ENCODE results near the gene DNMT3A. TPM values are rescaled to one million over a fixed set of nuclear protein-coding genes. Genes with fewer than 3 reads are reported as not detected.
A peak's percentile ranks its signal among the peaks of the same experiment; 100 is the strongest.

DNMT3A gene
- total RNA-seq, 2 donors from 2014 or later, result 55.2 to 64.6 TPM

DNA sequence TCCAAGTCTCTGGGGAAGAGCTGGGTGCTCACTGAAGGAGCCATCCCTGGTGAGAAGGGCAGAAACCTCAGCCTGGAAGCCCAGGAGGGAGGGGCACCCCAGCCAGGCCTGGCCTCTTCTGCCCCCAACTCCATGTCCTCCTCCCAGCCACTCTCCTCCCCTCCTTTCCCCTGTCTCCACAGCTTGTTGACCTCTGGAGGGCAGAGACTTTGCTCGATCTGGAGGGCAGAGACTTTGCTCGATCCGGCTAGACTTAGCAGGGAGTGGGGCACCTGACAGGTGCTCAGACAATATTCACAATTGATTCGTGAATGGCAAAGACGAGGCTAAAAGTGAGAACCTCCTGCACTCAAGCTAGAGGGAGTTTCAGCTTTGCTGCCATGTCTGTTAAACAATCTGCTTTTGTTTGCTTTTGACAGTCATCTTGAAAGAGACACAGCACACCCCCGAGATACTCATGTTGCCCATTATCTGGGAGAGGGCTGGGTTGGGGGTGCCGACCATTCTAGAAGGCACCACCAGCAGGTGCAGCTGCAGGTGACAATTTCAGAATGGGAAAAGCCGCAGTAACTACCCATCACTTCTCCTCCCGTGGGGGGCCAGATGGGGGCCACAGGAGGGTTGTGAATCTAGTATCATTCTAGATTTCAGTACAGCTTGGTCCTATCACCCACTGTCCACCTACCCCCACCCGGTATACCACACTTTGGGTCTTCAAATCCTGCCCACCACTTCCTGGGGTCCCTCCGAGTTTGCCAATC, 54.8 kb downstream of the DNMT3A start:
- peak overlapping the region; percentile 74 for H3K4me3 Mint-ChIP-seq
- peak; percentile 17 for ATAC-seq (replicated peaks)
- H3K27me3 Mint-ChIP-seq, result no peaks in the 10 kb centered on the region
- peaks cover 48% of the 10 kb centered on the region for H3K36me3 Mint-ChIP-seq (ENCODE audit: low read depth)
- no peaks in the 10 kb centered on the region for H3K9me3 Mint-ChIP-seq
- H3K4me1 Mint-ChIP-seq, result peaks cover 15% of the 10 kb centered on the region
- H3K27ac Mint-ChIP-seq, result peak overlapping the region; percentile 95

DNA sequence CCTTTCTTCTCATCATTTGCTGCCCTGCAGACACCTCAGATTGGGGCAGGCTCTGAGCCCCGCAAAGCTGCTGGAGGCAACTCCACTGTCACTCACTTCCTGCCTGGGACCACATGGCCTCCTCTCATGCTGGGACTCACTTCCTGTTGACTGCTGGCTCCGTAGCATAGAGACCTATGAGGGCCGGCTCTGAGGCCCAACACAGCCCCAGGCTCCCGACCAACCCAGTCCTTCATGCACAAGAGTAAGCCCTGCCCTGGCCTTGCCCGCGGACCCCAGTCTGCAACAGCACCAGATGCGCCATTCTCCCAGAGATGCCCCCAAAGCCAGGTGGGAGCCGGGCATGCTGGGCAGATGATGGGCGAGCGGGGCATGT, 55.7 kb downstream of the DNMT3A start:
- H3K4me3 Mint-ChIP-seq, result peak overlapping the region; percentile 74
- no peaks in the 10 kb centered on the region for H3K27me3 Mint-ChIP-seq
- H3K27ac Mint-ChIP-seq, result peak overlapping the region; percentile 95
- peaks cover 15% of the 10 kb centered on the region for H3K4me1 Mint-ChIP-seq
- H3K36me3 Mint-ChIP-seq (ENCODE audit: low read depth), result peaks cover 57% of the 10 kb centered on the region
- no peaks in the 10 kb centered on the region for H3K9me3 Mint-ChIP-seq
- peak; percentile 99 for ATAC-seq (replicated peaks)

DNA sequence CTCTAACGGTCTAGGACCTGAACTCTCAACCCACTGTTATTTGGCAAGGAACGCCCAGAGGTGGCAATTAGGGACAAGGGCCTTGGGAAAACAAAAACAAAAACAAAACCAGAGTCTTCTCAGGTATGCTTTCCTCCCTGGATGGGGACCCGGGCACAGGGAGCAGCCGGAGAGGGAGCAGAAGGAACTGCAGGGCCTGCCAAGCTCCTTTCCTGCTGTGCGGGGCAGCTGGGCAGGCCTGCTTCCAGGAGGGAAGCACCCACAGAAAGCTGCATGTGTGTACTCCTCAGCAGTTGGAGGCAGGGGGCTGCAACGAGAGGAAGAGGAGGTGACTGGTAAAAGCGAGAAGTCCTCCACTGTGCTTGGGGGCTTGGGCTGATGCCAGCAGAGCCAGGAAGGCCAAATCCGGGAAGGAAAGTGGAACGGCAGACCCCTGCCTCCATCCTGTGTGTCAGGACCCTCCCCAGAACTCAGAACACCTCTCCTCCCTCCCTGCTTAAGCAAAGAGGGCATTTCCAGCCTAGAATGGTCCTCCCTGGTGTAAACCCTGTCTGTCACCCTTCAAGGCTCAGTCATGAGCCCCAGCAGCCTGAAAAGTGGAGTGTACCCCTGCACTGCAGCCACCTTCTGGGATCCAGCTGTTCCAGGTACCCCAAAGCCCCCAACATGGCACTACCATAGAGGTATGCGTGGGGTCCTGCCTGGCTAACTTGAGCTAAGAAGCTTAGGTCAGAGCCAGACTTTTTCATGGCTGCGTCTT, 56.3 kb downstream of the DNMT3A start:
- peaks cover 61% of the 10 kb centered on the region for H3K36me3 Mint-ChIP-seq (ENCODE audit: low read depth)
- ATAC-seq (replicated peaks), result no peak
- peaks cover 18% of the 10 kb centered on the region for H3K4me1 Mint-ChIP-seq
- peak overlapping the region; percentile 95 for H3K27ac Mint-ChIP-seq
- no peaks in the 10 kb centered on the region for H3K9me3 Mint-ChIP-seq
- H3K4me3 Mint-ChIP-seq, result peak overlapping the region; percentile 74
- no peaks in the 10 kb centered on the region for H3K27me3 Mint-ChIP-seq

DNA sequence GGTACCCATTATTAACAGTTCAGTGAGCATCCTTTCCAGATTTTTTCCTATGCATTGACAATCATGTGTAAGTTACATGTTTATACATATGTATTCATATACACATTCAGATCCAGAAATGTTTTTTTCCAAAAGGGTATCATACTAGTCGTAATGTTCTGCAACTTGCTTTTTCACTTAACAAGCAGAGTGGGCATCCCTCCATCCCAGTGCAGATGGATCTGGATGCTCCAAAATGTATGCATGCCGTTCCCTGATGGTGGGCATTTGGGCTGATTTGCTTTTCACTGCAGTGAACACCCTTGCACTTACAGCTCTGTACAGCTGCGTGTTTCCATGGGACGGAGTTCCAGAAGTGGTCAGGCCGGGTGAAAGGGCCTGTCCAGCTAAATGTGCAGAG, 57.0 kb downstream of the DNMT3A start:
- H3K4me3 Mint-ChIP-seq, result no peak overlapping the region
- no peak for ATAC-seq (replicated peaks)
- H3K27ac Mint-ChIP-seq, result no peak overlapping the region
- H3K4me1 Mint-ChIP-seq, result peaks cover 24% of the 10 kb centered on the region
- H3K9me3 Mint-ChIP-seq, result no peaks in the 10 kb centered on the region
- H3K36me3 Mint-ChIP-seq (ENCODE audit: low read depth), result peaks cover 62% of the 10 kb centered on the region
- H3K27me3 Mint-ChIP-seq, result no peaks in the 10 kb centered on the region

DNA sequence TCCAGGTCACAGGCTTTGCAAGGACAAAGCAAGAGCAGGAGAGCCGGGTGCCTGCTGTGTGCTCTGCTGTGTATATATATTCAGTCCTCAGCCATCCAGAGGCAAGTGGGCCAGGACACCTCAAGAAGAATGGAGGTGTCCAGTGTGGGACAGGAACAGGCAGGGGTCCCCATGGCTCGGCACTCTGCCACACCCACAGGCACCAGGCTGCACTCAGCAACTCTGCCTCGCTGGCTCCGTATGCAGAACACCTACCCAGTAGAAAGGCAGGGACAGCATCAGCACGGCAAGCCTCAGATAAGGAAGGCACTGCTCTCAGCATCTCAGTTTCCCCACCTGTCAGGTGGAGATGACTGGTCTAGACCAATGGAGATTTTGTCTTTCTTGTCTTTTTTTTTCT, 57.8 kb downstream of the DNMT3A start:
- Mint-ChIP-seq H3K4me3 (no peak overlapping the region), H3K36me3 (ENCODE audit: low read depth) (peaks cover 70% of the 10 kb centered on the region), H3K4me1 (peaks cover 24% of the 10 kb centered on the region), H3K9me3 (no peaks in the 10 kb centered on the region), H3K27ac (no peak overlapping the region), H3K27me3 (no peaks in the 10 kb centered on the region)
- no peak for ATAC-seq (replicated peaks)

DNA sequence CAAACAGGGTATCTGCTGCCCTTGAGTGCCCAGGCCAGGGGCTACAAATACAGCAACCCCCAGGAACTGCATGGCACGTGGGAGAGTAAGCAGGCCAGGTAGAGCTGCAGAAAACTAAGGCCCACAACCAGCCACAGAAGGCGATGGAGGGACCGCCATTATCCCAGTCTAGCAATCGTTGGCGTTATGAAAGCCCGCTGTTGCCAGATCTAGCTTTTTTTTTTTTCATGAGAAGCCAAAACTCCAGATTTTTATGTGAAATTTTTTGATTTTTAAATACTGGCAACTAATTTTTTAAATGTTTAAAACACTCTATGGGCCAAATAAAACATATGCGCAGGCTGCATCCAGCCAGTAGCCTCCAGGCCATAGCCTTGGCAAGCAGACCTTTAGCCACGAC, 59.8 kb downstream of the DNMT3A start:
- H3K4me1 Mint-ChIP-seq, result peaks cover 28% of the 10 kb centered on the region
- no peaks in the 10 kb centered on the region for H3K27me3 Mint-ChIP-seq
- H3K27ac Mint-ChIP-seq, result no peak overlapping the region
- no peak overlapping the region for H3K4me3 Mint-ChIP-seq
- ATAC-seq (replicated peaks), result no peak
- H3K9me3 Mint-ChIP-seq, result no peaks in the 10 kb centered on the region
- H3K36me3 Mint-ChIP-seq (ENCODE audit: low read depth), result peaks cover 70% of the 10 kb centered on the region

DNA sequence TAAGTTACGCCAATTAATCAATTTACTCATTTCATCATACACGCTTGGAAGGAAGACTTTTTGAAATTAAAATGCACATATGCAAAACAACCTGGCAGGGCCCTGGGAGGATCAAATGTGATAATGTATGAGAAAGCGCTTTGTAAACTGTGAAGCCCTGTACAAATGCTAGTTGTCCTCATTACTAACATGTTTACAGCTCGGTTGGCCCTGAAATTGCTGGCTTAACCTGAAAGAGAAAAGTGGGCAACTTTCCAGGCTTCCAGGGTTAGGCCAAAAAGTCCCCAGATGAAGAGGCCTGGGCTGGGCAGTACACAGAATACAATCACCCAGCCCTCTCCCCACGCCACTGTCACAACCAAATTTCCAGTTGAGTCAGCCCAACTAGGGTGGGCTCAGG, 60.2 kb downstream of the DNMT3A start:
- no peaks in the 10 kb centered on the region for H3K27me3 Mint-ChIP-seq
- H3K4me1 Mint-ChIP-seq, result peaks cover 25% of the 10 kb centered on the region
- H3K9me3 Mint-ChIP-seq, result no peaks in the 10 kb centered on the region
- H3K27ac Mint-ChIP-seq, result no peak overlapping the region
- H3K36me3 Mint-ChIP-seq (ENCODE audit: low read depth), result peaks cover 70% of the 10 kb centered on the region
- no peak overlapping the region for H3K4me3 Mint-ChIP-seq
- ATAC-seq (replicated peaks), result no peak

DNA sequence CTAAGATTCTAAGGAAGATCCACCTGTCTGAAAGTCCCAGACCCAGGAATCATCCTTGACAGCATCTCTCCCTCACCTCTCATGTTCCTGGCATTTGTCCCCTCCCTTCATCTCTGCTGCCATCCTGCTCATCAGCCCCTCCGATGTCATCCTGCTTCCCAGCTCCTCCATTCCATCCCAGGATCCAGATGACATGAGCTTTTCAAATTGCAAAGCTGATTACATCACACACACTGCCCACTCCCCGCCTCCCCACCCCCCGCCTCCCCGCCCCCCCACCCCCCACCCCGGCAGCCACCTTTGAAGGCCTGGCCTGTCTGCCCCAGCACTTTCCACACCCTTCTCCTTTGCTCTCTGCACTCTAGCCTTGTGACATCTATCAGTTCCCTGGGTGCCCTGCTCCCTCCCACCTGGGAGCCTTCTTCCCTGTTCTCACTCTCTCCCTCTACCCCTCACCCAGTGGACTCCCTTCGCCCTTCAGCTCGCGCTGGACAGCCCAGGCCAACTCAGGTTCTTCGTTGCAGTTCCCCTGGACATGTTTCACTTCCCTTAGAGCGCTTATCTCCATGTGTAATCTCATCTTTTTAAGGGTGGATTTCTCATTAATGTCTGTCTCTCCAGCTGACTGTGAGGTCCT, 61.6 kb downstream of the DNMT3A start:
- Mint-ChIP-seq H3K4me1 (peaks cover 30% of the 10 kb centered on the region), H3K27me3 (no peaks in the 10 kb centered on the region), H3K9me3 (no peaks in the 10 kb centered on the region), H3K4me3 (no peak overlapping the region), H3K36me3 (ENCODE audit: low read depth) (peaks cover 64% of the 10 kb centered on the region), H3K27ac (peak overlapping the region; percentile 29)
- no peak for ATAC-seq (replicated peaks)

DNA sequence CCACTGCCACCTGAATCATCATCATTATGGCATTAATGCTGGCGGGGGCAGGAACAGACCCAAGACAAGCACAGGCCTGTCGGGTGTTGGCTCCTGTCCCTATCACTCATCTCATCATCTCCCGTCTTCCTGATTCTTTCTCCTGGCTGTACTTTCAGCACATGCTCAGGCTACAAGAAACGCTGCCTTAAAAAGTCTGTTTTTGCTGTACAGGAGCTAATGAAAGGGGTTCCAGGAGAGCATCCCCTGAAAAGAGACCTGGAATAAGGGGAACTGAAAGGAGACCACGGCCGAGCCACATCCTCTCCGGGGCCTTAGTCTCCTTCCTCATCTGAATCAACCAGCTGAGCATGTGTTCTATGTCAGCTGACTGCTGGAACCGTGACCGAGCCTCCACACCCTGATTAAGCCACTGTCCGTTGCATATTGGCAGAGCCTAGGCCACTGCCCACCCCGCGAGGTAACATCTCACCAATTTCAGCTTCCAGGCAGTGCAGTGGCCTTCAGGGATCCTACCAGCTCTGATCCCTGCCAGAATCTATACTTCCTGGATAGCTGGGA, 62.6 kb downstream of the DNMT3A start:
- Mint-ChIP-seq H3K4me3 (peak overlapping the region; percentile 74), H3K9me3 (no peaks in the 10 kb centered on the region), H3K27ac (peak overlapping the region; percentile 83), H3K4me1 (peaks cover 30% of the 10 kb centered on the region), H3K36me3 (ENCODE audit: low read depth) (peaks cover 63% of the 10 kb centered on the region), H3K27me3 (no peaks in the 10 kb centered on the region)
- no peak for ATAC-seq (replicated peaks)

DNA sequence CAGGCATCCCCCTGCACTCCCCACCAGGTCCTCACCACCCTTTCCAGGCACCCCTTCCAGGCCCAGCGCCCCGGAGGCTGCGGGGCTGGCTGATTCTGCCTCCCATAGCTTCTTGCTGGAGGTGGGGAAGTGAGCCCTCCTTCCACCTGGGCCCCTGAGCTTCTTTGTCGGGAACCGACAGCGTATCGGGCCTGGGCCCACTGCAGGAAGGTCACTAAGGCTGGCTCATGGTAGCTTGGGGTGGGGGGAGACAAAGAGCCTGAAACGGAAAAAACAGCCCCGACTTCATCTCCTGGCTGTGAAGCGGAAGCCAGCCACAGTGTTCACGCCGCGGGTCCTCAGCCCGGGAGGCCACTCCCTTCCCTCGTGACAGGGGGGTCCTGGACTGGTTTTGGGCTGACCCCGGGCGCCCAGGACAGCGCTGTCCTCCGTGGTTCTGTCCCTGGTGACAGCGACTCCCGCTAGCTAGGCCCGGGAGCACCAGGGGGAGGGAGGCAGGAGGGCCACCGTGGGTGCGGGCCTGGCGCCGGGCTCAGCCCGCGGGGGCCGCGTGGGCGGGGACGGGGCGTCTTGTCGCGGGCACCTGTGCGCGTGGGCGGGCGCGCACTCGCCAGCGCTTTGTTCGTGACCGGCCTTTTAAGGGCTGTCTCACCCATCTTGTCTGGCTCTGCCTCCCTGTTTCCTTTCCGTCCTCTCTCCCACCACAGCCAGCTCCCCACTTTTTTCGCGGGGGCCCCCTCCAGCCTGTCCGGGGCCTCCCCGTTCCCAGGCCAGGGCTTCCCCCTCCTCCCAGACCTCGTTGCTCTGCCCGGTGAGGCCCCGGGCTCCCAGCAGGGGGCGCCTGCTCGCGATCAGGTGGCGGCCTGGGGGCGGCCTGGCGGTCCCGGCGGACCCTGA, 64.9 kb downstream of the DNMT3A start:
- Mint-ChIP-seq H3K27me3 (no peaks in the 10 kb centered on the region), H3K4me3 (peak overlapping the region; percentile 74), H3K9me3 (no peaks in the 10 kb centered on the region), H3K4me1 (peaks cover 41% of the 10 kb centered on the region), H3K27ac (peak overlapping the region; percentile 83), H3K36me3 (ENCODE audit: low read depth) (peaks cover 64% of the 10 kb centered on the region)
- peak; percentile 71 for ATAC-seq (replicated peaks)

DNA sequence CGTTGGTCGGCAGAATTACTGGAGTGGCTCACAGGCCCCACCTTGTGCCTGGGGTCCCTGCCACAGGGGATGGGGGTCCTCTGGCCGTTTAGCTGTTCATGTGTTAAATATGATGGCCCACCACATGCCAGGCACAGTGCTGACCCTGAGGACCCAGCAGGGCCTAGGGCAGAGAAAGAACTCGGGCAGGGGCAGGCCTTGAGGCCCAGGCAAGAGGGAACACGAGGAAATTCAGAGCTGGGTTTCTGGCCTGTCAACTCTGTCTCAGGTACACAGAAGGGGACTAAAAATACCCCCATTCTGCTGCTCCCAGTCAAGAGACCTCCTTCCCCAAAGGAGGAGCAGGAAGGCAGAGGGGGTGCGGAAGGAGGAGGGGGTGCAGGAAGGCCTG, 66.2 kb downstream of the DNMT3A start:
- Mint-ChIP-seq H3K27ac (peak overlapping the region; percentile 83), H3K4me1 (peaks cover 39% of the 10 kb centered on the region), H3K36me3 (ENCODE audit: low read depth) (peaks cover 64% of the 10 kb centered on the region), H3K27me3 (no peaks in the 10 kb centered on the region), H3K4me3 (peak overlapping the region; percentile 74), H3K9me3 (no peaks in the 10 kb centered on the region)
- no peak for ATAC-seq (replicated peaks)

DNA sequence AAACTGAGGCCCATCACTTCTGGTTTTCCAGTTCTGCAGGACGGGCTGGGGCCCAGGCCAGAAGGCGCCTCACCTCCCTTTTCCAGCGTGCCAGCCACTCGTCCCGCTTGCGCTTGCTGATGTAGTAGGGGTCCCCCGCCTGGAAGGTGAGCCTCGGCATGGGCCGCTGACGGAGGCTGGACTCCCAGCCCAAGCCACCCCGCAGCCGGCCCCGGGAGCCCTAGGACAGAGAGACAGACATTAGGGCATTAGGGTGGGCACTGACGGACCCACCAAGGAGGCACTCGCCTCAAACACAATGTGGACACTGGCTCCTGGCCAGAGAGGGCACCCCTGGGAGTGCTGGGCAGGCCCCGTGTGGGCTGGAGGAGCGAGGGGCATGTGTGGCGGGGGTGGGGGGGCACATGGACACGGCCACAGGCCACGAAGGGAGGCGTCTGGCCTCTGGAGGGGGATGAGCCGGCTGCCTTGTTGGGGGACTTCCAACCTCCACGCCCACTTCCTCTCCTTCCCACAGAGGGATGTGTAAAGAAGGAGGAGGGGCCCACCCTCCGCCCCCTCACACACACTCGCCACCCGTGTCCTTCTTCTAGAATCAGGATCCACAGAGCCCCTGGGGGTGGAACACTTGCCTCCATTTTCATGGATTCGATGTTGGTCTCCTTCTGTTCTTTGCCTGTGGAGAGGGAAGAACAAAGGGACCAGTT, 66.7 kb downstream of the DNMT3A start:
- H3K27ac Mint-ChIP-seq, result peak overlapping the region; percentile 86
- ATAC-seq (replicated peaks), result no peak
- H3K4me1 Mint-ChIP-seq, result peaks cover 38% of the 10 kb centered on the region
- peaks cover 64% of the 10 kb centered on the region for H3K36me3 Mint-ChIP-seq (ENCODE audit: low read depth)
- H3K27me3 Mint-ChIP-seq, result no peaks in the 10 kb centered on the region
- H3K9me3 Mint-ChIP-seq, result no peaks in the 10 kb centered on the region
- H3K4me3 Mint-ChIP-seq, result peak overlapping the region; percentile 74

DNA sequence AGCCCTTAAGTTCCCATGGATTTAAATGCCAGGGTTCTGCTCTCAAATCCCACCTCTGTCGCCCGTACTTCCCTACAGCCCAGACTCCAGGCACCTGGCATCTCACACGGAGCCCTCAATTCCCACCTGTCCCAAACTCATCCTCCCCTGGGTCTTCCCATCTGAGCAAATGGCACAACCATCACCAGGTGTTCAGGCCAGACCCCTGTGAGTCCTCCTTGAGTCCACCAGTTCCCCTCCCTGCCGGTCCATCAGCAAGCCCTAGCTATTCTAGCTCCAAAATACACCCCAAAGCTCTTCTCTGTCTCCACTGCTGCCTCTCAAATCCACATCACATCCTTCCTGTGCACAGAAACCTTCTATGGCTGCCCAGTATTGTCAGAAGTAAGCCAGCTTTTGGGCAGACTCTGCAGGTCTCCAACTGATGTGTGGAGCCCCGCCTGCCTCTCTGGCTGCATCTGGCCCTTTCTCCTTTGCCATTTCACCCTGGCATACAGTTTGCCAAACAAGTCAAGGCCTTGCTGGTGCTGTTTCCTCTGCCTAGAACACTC, 67.7 kb downstream of the DNMT3A start:
- Mint-ChIP-seq H3K27ac (peak overlapping the region; percentile 86), H3K36me3 (ENCODE audit: low read depth) (peaks cover 64% of the 10 kb centered on the region), H3K27me3 (no peaks in the 10 kb centered on the region), H3K4me1 (peaks cover 43% of the 10 kb centered on the region), H3K4me3 (peak overlapping the region; percentile 72), H3K9me3 (no peaks in the 10 kb centered on the region)
- no peak for ATAC-seq (replicated peaks)
